ENCODE measurements around the gene TSKU.
"Not testable (repeated sequence)": the region's sequence is repeated elsewhere in the genome, so short reads cannot be mapped to it uniquely, and the experiment has no call there.

Gene TSKU

DNA sequence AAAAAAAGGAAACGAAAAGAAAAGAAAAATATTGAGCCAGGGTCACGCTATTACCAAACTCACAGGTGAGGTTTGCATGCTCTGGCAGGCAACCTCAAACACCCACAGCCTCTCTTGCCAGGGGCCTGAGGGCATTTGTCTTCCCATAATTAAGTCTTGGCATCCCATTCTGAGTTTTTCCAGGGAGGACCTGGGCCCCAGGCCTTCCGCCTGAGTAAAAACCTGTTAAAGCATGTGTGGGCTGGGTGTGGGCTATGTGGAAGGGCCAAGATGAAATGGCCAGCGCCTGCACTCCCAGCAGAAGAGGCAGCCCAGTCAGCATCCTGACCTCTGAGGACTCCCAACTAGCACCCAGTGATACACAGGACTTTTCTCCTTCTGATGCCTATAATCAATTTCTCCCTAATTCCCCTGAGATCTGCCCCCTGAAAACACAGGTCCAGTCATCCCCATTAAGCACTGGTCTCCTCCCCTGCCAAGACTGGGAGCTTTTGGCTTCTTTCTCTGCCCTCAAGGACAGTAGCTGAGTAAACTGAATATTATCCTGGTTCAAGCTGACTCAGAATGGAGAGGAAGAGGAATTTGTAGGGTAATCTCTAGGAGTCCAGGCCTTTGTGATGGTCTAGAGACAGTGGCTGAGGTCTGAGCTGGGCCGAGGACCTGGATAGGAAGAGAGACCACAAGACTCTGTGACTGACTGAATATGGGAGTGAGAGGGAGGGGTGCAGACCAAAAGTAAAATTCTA, 42.0 kb downstream of the TSKU start:
- DNase-seq (ENCODE audit: low spot score) = no peak

DNA sequence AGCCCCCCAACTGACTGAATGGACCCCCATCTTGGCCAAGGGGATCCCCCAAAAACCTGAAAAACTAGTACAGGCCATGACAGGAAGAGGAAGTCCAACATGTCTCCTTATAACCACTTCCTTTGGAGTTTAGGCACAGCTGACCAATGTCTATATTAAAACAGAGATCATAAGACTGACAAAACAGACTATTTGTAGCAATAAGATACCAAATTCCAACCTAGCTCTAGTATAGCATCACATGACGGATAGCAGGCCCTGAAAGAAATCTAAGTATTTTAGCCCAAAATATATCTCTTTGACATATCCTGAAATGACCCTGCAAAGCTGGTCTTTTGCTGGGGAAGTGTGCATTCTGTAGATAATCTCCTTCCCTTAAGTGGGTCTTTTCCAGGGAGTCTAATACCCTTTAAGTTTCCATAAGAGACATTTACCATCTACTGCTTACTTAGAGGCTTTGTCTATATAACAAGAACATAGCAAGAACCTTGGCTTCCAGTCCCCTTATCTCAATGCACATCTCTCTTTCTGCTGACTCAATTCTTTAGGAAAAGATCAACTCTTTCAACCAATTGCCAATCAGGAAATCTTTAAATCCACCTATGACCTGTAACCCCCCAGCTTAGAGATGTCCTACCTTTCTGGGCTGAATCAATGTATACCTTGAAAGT, 42.7 kb downstream of the TSKU start:
- no peak for DNase-seq (ENCODE audit: low spot score)

DNA sequence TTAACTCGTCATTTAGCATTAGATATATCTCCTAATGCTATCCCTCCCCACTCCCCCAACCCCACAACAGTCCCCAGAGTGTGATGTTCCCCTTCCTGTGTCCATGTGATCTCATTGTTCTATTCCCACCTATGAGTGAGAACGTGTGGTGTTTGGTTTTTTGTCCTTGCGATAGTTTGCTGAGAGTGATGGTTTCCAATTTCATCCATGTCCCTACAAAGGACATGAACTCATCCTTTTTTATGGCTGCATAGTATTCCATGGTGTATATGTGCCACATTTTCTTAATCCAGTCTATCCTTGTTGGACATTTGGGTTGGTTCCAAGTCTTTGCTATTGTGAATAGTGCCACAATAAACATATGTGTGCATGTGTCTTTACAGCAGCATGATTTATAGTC, 43.4 kb downstream of the TSKU start:
- DNase-seq (ENCODE audit: low spot score) = not testable (repeated sequence)

DNA sequence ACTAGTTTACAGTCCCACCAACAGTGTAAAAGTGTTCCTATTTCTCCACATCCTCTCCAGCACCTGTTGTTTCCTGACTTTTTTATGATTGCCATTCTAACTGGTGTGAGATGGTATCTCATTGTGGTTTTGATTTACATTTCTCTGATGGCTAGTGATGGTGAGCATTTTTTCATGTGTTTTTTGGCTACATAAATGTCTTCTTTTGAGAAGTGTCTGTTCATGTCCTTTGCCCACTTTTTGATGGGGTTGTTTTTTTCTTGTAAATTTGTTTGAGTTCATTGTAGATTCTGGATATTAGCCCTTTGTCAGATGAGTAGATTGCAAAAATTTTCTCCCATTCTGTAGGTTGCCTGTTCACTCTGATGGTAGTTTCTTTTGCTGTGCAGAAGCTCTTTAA, 43.8 kb downstream of the TSKU start:
- DNase-seq (ENCODE audit: low spot score) = not testable (repeated sequence)

DNA sequence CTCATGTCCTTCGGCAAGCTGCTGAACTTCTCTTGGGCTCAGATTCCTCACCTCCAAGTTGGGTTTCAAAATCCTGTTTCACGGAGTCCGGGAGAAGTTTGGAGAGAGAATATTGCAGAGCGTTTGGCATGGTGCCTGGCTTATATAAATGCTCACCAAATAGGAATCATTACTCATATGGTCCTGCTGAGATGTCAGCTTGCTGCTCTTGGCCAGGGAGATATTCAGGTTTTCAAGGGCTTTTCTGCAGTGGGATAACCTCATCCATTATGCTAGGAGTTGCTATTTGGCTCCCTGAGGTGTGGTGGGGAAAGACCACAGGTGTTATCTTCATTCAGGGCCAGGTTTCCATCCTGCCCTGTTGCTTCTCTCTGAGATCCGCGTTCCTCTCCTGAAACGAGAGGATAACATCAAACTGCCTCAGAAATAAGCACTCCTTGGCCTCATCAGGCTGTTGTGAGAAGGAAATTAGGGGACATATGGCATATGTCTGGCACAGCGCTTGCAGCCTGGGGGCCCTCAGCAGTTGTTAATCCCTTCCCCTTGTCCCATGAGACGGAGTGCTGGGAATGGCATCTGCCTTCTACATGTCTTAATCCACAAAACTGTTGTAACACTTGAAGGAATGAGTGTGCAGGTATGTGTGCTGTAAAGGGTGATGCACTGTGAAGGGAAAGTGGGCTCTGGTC, 47.6 kb downstream of the TSKU start:
- DNase-seq (ENCODE audit: low spot score) = peak; percentile 95

DNA sequence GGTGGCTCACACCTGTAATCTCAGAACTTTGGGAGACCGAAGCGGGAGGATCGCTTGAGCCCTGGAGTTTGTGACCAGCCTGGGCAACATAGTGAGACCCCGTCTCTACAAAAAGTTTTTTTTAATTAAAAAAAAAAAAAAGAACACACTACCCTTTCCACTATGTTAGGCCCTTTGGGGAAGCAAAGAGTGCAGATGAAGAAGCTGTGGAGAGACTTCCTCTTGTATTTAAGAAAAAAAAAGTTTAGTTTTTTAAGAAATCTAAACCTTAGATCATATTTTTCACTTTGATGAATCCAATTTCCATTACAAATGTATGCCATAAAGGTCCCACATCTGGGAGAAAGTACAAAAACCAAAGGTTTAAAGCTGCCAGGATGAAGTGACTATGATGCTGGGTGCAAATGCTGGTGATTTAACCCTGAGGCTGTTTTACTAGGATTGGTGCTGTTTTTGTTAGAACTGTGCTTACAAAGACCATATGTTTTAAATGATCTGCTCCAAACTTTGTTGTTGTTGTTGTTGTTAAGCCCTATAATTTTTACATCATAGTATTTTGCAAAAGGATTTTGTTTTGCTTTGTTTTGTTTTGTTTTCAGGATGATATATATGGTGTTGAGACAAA, 48.6 kb downstream of the TSKU start:
- DNase-seq (ENCODE audit: low spot score) = no peak

DNA sequence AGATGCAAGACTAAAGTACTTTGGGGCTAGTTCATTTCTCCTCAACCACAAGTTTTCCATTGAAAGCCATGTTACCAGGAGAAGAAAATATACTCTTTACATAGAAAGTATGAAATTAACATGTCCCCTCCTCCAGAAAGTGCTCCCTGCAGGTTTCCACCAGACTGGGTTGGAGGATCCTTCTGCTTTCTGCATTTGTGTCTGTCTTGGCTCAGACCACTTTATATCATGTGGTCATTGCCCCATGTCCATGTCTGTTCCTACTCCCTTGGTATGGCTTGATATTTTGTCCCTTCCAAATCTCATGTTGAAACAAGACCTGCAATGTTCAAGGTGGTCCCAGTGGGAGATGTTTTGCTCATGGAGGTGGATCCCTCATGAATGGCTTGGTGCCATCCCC, 49.2 kb downstream of the TSKU start:
- no peak for DNase-seq (ENCODE audit: low spot score)

DNA sequence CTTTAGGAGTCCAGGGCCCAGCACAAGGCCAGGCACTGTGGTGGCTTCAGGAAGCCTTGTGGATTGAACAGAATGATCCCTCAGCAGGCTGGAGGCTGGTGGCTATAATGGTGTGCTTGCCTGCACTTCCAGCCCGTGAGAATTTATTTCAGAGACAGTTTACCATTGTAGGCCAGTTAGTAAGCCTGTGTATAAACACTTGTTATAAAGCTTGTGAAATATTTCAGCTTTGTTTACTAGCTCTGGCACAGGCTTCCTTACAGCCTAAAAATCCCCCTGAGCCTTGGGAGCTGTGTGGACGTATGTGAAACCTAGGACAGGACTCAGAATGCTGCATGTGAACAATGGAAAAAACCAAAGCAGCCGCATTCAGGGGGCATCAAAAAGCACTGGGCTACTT, 51.0 kb downstream of the TSKU start:
- DNase-seq (ENCODE audit: low spot score) = no peak

DNA sequence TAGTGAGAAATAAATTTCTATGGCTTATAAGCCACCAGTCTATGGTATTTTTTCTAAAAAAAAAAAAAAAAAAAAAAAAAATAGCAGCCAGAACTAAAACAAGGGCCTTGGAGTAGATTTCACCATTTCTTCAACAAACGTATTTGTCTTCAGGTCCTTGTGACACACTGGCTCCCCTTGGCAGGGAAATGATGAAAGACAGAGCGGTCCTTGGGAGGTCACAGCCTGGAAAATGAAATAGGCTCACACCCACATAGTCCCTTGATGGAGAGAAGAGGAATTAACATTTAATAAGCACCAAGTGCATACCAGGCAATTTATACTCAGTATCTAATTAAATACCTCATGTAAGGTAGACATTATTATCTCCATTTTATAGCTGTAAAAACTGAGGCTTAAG, 51.9 kb downstream of the TSKU start:
- no peak for DNase-seq (ENCODE audit: low spot score)

DNA sequence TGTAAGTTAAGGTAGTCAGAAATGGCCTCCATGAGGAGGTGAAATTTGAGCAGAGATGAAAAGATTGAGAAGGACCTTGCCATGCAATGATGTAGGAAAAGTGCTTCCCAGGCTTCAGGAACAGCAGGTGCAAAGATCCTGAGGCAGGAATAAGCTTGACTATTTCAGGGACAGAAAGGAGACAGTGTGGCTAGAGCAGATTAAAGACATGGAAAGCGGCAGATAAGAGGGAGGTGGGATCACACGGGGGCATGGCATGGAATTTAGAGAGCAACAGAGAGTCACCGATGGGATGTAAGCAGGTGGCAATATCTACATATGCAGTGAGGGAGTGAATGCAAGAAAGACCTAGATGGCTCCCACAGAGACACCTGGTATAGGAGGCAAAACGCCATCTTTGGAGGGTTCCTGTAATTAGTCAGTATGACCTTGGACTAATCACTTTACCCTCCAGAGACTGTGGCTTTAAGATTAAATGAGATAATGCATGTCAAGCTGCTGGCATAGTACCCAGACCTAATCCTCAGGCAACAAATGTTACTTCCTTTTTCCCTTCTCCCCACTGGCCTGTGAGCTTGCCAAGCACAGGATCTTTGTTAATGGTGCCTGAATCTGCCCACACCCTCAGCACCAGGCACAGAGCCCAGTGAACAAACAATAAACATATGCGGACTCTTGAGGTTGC, 52.9 kb downstream of the TSKU start:
- DNase-seq (ENCODE audit: low spot score) = peak; percentile 93

DNA sequence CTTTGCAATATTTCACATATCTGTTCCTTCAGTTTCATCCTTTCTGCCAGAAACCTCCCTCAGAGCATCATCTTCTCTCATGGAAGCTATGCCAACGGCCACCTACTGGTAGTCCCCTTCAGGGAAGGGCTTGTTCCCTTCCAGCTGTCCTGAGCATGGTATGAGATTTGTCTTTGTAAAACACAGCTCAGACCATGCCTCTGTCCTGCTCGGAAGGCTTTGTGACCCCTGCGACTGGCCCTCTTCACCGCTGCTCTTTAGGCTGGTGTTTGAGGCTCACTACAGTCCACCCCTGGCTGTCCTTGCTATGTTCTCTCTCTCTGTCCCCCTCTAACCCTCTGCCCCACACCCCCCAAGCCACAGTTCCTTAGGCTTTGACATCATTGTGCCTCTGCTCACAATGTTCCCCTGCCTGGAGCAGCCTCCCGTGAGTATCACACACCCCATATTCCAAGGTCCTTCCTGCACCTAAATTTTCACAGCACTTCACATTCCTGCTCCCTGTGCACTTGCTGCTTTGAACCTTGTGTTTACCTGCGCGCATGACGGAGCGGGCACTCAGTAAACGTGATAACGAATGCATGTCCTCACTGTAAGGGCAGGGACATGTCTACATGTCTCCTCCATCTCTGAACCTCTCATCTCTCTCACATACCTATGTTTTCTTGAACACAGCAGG, 53.6 kb downstream of the TSKU start:
- no peak for DNase-seq (ENCODE audit: low spot score)

DNA sequence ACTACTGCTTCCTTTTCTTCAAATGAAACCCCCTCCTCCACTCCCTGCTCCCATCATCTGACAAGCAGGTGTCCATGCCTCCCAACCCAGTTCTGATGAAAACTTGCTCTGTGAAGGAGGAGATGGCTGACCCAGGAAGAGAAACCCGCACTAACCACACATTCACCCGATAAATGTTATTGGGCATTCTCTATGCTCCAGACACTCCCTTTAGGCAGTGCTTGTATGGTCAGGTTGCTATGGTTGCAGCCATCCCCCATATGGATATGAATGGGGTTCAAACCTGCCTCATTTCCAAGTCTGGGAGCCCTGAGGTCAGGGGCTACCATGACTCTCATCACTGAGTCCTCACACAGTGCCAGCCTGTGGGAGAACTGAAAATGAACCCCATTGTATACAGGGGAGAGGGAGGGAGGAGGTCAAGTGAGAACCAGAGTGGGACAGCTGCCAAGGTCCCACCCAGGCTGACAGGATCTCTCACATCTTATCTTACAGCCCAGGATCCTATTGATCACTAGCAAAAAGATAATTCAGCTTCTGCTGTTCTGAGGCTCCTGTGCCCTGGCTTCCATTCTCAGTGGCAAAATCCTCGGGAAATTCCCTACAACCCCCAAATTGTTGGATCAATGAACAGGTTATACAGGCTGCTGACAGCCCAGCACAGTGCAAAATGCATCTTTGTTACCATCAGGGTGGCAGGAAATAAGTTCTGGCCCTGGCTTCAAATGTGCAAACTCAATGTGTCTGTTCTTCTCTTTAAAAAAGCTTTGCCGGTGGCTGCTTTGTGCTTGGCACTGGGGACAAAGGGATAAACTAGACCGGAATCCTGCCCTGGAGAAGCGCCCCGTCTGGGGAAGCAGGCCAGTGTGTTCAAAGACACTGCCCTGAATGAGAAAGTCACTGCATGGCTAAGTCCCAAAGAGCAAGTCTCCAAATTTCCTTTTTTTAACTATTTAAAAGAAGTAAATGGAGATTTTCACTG, 54.8 kb downstream of the TSKU start:
- no peak for DNase-seq (ENCODE audit: low spot score)

DNA sequence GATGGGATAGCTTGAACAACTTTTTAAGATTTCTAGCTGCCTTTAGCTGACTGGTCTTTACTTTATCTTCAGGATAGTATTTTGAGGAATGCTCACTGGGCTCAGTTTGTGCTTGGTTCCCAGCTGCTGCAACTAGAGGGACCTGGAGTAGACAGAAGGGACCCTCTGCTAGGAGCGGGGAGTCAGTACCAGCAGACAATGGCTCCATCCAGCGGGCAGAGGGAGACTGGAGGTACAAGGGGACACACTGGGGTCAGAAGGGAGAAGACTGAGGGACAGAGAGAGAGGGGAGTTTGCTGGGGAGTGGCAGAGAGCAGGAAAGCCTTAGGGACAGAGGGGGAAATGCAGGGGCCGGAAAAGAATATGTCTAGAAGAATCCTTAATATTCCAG, 55.5 kb downstream of the TSKU start:
- peak; percentile 44 for DNase-seq (ENCODE audit: low spot score)

DNA sequence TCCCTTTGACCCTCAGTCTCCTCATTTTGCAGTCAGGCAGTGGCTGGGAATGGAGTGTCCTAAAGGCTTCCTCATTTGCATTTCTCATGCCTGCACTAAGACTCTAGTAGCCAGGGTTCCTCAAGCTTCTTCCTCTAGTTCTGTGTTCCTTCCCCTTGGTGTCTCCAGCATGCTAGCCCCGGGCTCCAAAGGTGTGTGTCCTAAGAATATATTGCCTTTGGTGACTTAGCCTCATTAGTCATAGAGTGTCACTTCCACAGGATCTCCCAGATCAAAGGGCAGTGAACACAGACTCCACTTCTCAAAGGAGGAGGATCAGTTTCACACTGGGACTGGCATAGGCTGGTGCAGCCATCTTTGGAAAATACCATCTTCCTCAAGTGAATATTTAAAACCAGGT, 56.2 kb downstream of the TSKU start:
- DNase-seq (ENCODE audit: low spot score) = no peak

DNA sequence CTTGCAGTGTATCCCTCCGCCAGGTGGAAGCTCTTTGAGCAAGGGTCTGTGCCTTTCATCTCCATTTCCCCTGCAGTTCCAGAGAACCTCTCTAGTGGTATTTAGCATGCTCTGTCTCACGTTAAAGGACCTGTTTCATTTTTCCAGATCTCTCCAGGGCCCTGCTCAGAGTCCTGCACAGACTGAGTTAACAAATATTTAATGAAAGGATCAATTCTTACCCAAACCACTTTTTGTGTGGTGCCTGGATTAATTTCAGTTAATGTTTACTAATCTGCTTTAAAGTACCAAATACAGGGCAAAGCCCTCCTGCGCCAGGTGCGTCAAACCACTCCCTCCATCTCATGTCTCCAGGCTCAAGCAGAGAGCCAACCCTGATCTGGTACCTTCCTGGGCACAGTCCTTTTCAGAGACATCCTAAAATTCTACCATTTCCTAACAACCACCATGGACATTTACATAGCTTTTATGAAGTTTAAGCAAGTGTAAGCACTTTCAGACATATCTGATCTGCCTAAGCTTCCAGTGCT, 58.8 kb downstream of the TSKU start:
- no peak for DNase-seq (ENCODE audit: low spot score)

DNA sequence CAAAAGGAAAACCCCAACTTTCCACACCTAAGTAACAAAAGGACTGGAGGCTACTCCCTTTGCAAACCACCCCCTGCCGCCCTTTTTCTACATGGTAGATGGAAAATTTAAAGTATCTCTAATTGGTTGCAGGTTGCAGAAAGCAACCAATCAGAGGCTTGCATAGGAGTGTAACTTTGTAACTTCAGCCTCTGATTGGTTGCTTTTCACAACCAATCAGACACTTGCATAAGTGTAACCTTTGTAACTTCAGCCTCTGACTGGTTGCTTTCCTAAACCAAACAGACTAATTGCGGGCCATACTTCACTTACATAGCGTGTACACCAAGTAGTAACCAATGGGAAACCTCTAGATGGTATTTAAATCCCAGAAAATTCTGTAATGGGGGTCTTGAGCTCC, 60.8 kb downstream of the TSKU start:
- no peak for DNase-seq (ENCODE audit: low spot score)

DNA sequence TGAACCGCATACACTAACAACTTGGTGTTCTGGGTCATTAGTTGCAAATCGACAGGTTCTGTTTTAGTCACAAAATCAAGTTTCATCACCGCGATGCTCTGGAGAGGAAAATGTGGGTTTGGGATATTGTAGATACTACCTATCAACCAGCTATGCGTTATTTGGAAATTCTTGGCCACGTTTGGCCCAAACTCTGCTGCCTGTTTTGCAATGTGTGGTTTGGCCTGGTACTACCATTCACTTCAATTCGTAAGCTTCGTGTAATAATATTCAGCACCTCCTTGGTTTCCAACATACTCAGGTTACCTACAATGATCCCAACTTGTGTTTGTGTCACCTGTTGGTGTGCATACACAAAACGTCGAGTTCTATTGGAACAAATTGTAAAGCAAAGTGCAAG, 61.4 kb downstream of the TSKU start:
- no peak for DNase-seq (ENCODE audit: low spot score)

DNA sequence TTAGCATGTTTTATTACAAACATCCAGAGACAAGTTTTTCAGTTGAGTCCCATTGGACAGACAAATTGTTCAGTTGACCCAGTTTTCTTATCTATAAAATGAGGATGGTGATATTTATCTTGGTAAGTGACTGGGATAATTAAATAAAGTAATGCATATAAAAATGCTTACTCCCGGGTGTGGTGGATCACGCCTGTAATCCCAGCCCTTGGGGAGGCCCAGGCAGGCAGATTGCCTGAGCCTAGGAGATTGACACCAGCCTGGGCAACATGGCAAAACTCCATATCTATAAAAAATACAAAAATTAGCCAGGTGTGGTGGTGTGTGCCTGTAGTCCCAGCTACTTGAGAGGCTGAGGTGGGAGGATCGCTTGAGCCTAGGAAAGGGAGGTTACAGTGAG, 61.9 kb downstream of the TSKU start:
- DNase-seq (ENCODE audit: low spot score) = no peak

DNA sequence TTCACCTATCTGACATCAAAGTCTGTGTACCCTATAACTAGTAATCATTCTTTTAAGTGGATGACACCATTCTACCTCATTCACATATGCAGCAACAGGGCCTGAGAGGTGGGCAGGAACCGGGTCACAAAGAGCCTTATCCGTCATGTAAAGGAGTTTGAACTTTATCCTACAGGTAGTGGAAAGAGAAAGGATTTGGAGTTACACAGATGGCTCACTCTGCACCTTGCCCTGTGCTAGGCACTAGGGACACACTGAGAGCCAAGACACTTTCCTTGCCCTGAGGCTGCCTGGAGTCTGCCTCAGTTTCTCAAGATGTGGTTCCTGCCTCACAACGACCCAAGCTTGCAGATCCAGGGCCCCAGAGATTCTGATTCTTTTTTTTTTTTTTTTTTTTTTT, 63.3 kb downstream of the TSKU start:
- DNase-seq (ENCODE audit: low spot score) = no peak

Data from cerebellar cortex (tissue), 1 donor.